Keratinocyte (primary cell): ENCODE results near the gene FGFR1OP2. TPM values are rescaled to one million over a fixed set of nuclear protein-coding genes. Genes with fewer than 3 reads are reported as not detected.

Experiments used
- DNase-seq: peaks from one replicate; pipeline ENCODE4 v3.0.0-alpha.2; 2011; ENCODE audit warnings: low read depth, missing footprints, low spot score
- FAIRE-seq: peaks from 2 replicates; lab custom pipeline; 2011; peaks lifted over from hg19 to GRCh38; lab: Jason Lieb, UNC
- H2AFZ ChIP-seq: 2 replicates; pipeline ENCODE4 v1.6.0; 2012; ENCODE audit warnings: low read length, control low read depth, inconsistent platforms; ENCODE audit not compliant: control insufficient read depth
- H3K27ac ChIP-seq: 2 replicates; pipeline ENCODE4 v1.5.1; 2011; ENCODE audit warnings: low read length; ENCODE audit not compliant: control insufficient read depth, insufficient read depth
- H3K27me3 ChIP-seq: 3 replicates; pipeline ENCODE4 v1.6.0; 2011; ENCODE audit warnings: low read length; ENCODE audit not compliant: control insufficient read depth, insufficient read depth; ENCODE audit errors: extremely low read depth
- H3K36me3 ChIP-seq, 2 experiments: 2 replicates in 1 of 2; 3 replicates in 1 of 2; pipeline ENCODE4 v1.5.1; 2011; ENCODE audit warnings: low read length in 2 of 2, mild to moderate bottlenecking in 1 of 2; ENCODE audit not compliant: control insufficient read depth in 2 of 2, insufficient read depth in 2 of 2; ENCODE audit errors: extremely low read depth in 1 of 2
- H3K4me1 ChIP-seq: 3 replicates; pipeline ENCODE4 v1.5.1; 2011; ENCODE audit warnings: low read length; ENCODE audit not compliant: control insufficient read depth, insufficient read depth; ENCODE audit errors: extremely low read depth
- H3K4me2 ChIP-seq: 3 replicates; pipeline ENCODE4 v1.6.0; 2011; ENCODE audit warnings: low read depth, low read length; ENCODE audit not compliant: control insufficient read depth, insufficient read depth; ENCODE audit errors: extremely low read depth
- H3K4me3 ChIP-seq, 3 experiments: fragments of 200-600 bp in 1 of 3; sonication (generic) in 1 of 3; 2 replicates in 2 of 3; 3 replicates in 1 of 3; pipeline ENCODE4 v1.5.1; 2011 to 2016; ENCODE audit warnings: low read length in 3 of 3, mild to moderate bottlenecking in 3 of 3, control low read depth in 2 of 3, inconsistent platforms in 1 of 3, low read depth in 1 of 3, mixed read lengths in 1 of 3, mixed run types in 1 of 3, moderate library complexity in 1 of 3; ENCODE audit not compliant: control insufficient read depth in 2 of 3, insufficient read depth in 2 of 3; ENCODE audit errors: extremely low read depth in 1 of 3
- H3K79me2 ChIP-seq: 2 replicates; pipeline ENCODE4 v1.6.0; 2012; ENCODE audit warnings: low read length; ENCODE audit not compliant: control insufficient read depth, insufficient read depth
- H3K9ac ChIP-seq: 3 replicates; pipeline ENCODE4 v1.6.0; 2011; ENCODE audit warnings: low read length; ENCODE audit not compliant: control insufficient read depth, insufficient read depth; ENCODE audit errors: extremely low read depth
- H3K9me1 ChIP-seq: 3 replicates; pipeline ENCODE4 v1.6.0; 2011; ENCODE audit warnings: low read length; ENCODE audit not compliant: control insufficient read depth, insufficient read depth; ENCODE audit errors: extremely low read depth
- H3K9me3 ChIP-seq: 2 replicates; pipeline ENCODE4 v1.5.1; 2012; ENCODE audit warnings: low read depth, low read length; ENCODE audit not compliant: control insufficient read depth
- H4K20me1 ChIP-seq: 3 replicates; pipeline ENCODE4 v1.6.0; 2011; ENCODE audit warnings: low read length; ENCODE audit not compliant: control insufficient read depth, insufficient read depth; ENCODE audit errors: extremely low read depth
- CTCF ChIP-seq, 3 experiments: IDR thresholded peaks in 1 of 3; conservative IDR thresholded peaks in 1 of 3; optimal IDR thresholded peaks in 1 of 3; 2 replicates in 2 of 3; 3 replicates in 1 of 3; pipeline versions ENCODE3 to v1.5.1; 2011; ENCODE audit warnings: low read length in 3 of 3, mild to moderate bottlenecking in 3 of 3, moderate library complexity in 2 of 3, control low read depth in 1 of 3, inconsistent platforms in 1 of 3; ENCODE audit not compliant: insufficient read depth in 2 of 3; ENCODE audit errors: extremely low read depth in 1 of 3
- EZH2 ChIP-seq: IDR thresholded peaks from one replicate; pipeline ENCODE4 v1.6.1; 2012; ENCODE audit warnings: inconsistent platforms, mild to moderate bottlenecking, low read length, moderate library complexity
- dilution Hi-C: fragments of 300-500 bp; cut with MboI; formaldehyde crosslinking; loops from one replicate; pipeline ENCODE4 v1.7.0; 2020; ENCODE audit warnings: low sequenced_read_pairs; ENCODE audit not compliant: extremely low pct_ligation_motif_present
- polyA plus RNA-seq, 5 experiments: library from polyadenylated mRNA; depleted of rRNA in 3 of 5; stranded (reverse) in 3 of 5; stranded (forward) in 1 of 5; unstranded in 1 of 5; fragments of >200 nt; gene quantifications; 1 replicate in 1 of 5; 2 replicates in 3 of 5; 3 replicates in 1 of 5; pipeline versions ENCODE4 v1.2.1 to v1.2.3, GENCODE V29; 2011 to 2012; ENCODE audit warnings: missing spikeins in 2 of 5, low read depth in 1 of 5, low replicate concordance in 1 of 5

Gene FGFR1OP2
- polyA plus RNA-seq, 1 donor (not counting 4 experiments of a cell fraction or from before 2014, with no cell fraction given): 34.9 TPM

- H2AFZ ChIP-seq: no peak overlapping the region
- no peaks in the 10 kb centered on the region for H3K9me1 ChIP-seq
- no peaks in the 10 kb centered on the region for H4K20me1 ChIP-seq
- peaks cover 6 to 23% of the 10 kb centered on the region in 2 experiments for H3K36me3 ChIP-seq
- no peaks in the 10 kb centered on the region for H3K79me2 ChIP-seq
- no peaks in the 10 kb centered on the region for H3K4me1 ChIP-seq
- FAIRE-seq: no peak
- H3K27me3 ChIP-seq: no peaks in the 10 kb centered on the region
- H3K9ac ChIP-seq: no peak overlapping the region
- H3K4me2 ChIP-seq: no peak overlapping the region
- no peaks in the 10 kb centered on the region for H3K9me3 ChIP-seq
- DNase-seq: no peak
- no peak for TF ChIP-seq EZH2
- no peak for TF ChIP-seq CTCF (optimal IDR thresholded peaks at IDR 0.05 in 1 of 3, IDR thresholded peaks at IDR 0.05 in 1 of 3, conservative IDR thresholded peaks at IDR 0.05 in 1 of 3; ENCODE audit: extremely low read depth in 1 of 3, insufficient read depth in 2 of 3, low read length in 3 of 3)
- H3K4me3 ChIP-seq: no peak overlapping the region
- dilution Hi-C loops: no loop called here
- no peak overlapping the region for H3K27ac ChIP-seq
Measured at GRCh38 chr12:26928661-26929060, 9.6 kb upstream of the FGFR1OP2 start.

- Histone ChIP-seq H2AFZ (no peak overlapping the region), H3K4me3 (no peak overlapping the region), H3K36me3 (peaks cover 4 to 19% of the 10 kb centered on the region in 2 experiments), H3K4me1 (no peaks in the 10 kb centered on the region), H3K9me1 (no peaks in the 10 kb centered on the region), H3K9ac (no peak overlapping the region), H3K27me3 (no peaks in the 10 kb centered on the region), H3K4me2 (no peak overlapping the region), H4K20me1 (no peaks in the 10 kb centered on the region), H3K9me3 (no peaks in the 10 kb centered on the region), H3K79me2 (peaks cover 2% of the 10 kb centered on the region), H3K27ac (no peak overlapping the region)
- no peak for TF ChIP-seq EZH2
- no peak for TF ChIP-seq CTCF (optimal IDR thresholded peaks at IDR 0.05 in 1 of 3, IDR thresholded peaks at IDR 0.05 in 1 of 3, conservative IDR thresholded peaks at IDR 0.05 in 1 of 3; ENCODE audit: extremely low read depth in 1 of 3, insufficient read depth in 2 of 3, low read length in 3 of 3)
- no peak for FAIRE-seq
- no peak for DNase-seq
- dilution Hi-C loops: no loop called here
Measured at GRCh38 chr12:26929590-26929989, 8.7 kb upstream of the FGFR1OP2 start.
